GM19023 (cell line): ENCODE measurements around the gene ENOX2.

Experiments
- ATAC-seq: cut with Tn5 transposase; IDR thresholded peaks from one replicate; pipeline ENCODE4 v1.9.1; 2021; ENCODE audit warnings: mild to moderate bottlenecking, moderate library complexity; ENCODE audit not compliant: unreplicated experiment

ENOX2 gene

GRCh38 chrX:130645955-130646583, 256.9 kb downstream of the ENOX2 start:
- ATAC-seq, result no peak

GRCh38 chrX:130637591-130637990, 265.4 kb downstream of the ENOX2 start:
- no peak for ATAC-seq

GRCh38 chrX:130636277-130636676, 266.7 kb downstream of the ENOX2 start:
- no peak for ATAC-seq

DNA sequence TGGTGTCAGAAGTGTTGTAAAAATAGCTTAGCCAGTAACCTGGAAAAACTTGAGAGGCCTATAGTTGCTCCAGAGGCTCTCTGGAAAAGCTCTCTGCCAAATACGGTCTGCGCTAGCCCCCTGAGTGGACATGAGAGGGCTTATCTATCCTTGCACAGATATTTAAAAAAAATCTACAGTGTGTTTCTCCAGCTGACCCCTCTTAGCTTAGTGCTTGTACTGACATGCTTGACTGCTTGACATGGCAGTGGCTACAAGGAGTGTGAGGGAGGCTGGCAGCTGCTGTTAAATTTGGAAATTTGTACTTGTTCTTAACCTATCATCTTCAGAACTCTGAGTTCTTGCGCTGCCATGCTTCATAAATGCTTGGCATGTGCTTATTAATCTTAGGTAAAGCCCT, 272.0 kb downstream of the ENOX2 start:
- ATAC-seq, result no peak

- no peak for ATAC-seq
These were observed 274.5 kb downstream of the ENOX2 start for GRCh38 chrX:130628516-130628915.

DNA sequence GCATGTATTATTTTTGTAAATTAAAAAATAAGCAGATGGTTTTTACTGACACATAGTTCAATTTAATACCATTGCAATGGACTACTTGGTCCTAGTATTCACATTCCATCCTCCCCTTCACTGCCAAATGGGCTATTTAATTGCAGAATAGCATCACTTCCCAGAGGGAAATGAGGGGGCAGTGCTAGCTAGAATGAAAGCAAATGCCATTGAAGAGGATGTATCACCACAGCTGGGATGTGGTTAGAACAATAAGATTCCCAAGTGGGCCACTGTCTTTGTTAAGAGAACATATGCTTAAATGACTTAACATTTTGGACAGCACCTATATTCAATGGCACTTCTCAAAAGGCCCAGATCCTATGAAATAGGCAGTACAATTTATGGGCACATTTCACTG, 276.5 kb downstream of the ENOX2 start:
- no peak for ATAC-seq

DNA sequence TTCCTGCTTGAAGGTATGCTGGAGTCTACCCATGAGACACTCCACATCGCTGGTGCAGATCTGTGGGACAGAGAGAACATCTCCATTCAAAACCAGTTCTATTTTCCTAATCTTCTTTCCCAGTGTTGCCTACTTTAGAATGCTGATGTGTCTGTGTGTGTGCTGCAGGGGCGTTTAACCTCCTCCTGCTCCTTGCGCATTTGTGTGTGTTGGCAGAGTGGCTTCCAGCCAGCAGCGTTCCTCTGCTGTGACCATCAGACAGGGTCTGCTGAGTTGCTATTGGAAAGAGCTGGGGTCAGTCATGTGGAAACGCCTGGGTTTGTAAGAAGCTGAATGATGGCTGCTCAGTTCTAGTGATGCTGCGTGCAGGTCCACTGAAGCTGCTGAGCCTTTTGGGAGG, 277.6 kb downstream of the ENOX2 start:
- ATAC-seq, result no peak

DNA sequence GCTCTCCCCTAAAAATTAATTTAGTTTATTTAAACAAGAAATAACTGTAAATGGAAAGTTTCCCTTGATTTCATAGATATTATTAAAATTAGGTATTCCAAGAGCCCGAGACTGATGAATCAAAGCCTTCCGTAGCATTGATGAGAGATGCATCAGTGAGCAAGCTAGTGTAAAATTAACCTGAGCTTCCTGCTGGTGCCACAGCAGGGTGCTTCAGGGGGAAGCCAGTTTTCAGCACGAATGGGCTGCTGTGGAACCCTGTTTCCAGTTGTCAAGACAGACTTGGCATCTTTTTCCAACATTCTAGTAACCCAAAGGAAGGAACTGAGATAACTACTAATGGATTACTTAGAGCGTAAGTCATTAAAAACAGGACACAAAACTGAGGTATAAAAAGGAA, 279.5 kb downstream of the ENOX2 start:
- ATAC-seq, result no peak

- ATAC-seq, result no peak
These were observed 287.1 kb downstream of the ENOX2 start for GRCh38 chrX:130615941-130616340.

DNA sequence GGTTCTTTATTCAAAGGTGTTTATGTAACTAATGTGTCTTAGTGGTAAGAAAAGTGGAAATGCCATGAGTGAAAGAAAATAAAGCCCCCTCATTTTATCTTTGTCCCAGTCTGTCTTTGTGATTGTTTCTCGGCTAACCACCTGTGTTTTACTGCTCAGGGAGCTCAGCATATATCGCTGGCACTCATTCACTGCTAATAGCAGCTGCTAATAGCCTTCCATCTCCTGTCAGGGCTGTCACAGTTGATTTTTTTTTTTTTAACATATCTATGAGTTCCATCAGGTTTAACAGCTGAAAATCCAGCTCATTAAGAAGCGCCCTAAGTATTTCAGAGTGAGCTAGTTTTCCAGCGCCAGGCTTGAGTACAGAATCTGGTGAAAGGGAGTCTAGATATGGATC, 295.6 kb downstream of the ENOX2 start:
- ATAC-seq, result no peak

DNA sequence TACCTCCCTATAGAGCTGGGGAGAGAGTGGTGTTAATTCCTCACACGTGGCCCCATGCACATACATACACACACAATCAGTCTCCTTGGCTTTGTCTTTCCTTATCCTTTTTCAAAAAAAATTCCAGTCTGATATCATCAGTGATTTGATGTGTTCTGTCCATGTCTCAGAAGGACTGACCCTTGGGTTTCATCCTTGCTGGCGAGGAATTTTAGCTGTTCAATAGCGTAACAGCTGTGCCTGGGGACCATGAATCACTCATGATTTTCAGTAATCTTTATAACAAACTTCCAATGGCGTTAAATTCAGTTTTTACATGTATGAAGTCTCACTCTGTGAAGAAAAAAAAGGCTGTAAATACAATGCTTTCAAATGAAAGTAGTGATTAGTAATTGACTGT, 296.6 kb downstream of the ENOX2 start:
- no peak for ATAC-seq

DNA sequence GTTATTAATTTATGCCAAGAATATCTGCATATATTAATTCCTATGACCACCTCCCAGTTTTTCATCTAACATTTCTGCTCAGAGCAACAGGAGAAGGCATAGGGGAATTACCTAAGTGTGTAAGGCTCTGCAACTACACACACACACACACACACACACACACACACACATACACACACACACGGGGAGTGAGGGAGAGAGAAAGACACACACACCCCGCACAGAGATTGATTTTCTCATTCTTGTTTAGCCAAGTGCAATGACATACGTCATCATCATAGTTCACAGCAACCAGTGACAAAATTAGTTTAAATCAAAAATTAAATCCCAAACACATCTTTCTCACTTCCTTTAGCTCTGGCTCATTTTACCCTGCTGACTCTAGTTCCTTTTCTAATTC, 298.1 kb downstream of the ENOX2 start:
- no peak for ATAC-seq

DNA sequence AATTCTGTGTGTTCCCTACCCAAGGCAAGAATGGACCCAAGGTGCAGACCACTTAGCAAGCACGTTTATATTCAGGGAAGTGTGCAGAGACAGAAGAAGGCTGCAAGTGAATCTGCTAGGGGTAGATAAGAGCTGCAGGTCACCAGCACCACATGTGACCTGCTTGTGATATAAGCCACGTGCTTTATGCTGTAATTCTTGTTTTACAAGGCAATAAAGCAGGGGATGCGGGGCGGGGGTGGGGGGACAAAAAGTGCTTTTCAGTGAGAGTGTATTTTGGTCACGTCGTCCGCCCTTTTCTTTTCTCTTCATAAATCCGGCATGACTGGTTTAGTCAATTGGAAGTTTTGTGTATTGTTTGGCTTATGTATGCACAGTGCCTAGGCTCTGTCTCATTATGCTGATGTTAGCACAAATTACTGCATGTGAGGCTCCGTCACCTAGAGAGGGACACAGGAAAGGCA, 308.5 kb downstream of the ENOX2 start:
- ATAC-seq, result no peak

- no peak for ATAC-seq
These were observed 309.1 kb downstream of the ENOX2 start for GRCh38 chrX:130593911-130594310.

- no peak for ATAC-seq
These were observed 310.8 kb downstream of the ENOX2 start for GRCh38 chrX:130592204-130592603.

- no peak for ATAC-seq
These were observed 324.1 kb downstream of the ENOX2 start for GRCh38 chrX:130578906-130579305.

GRCh38 chrX:130577431-130577830, 325.6 kb downstream of the ENOX2 start:
- no peak for ATAC-seq

DNA sequence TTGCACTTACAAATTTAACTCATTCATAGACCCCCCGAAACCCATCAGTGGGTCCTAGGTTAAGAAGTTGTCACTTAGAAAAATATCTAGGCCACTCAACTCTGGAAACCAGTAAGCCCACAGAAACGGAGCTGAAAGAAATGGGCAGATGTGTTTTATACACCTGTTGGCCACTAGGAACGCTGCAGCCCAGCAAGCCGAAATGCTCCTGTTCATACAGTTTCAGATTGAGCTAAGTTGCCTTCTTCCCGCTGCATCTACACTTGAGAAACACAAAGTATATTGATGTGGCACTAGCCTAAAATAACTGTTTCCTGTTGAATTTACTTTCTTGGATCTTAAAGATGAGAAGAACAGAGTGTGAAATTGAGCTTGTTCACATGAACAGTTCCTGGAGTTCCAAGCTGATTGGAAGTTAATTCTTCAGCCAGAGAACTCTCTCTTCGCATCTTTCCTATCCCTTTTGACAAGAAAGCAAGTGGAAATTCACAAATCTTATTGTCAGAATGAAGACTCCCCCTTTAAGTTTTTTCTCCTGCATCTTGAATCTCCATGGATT, 327.1 kb downstream of the ENOX2 start:
- ATAC-seq, result peak; percentile 70
